ENCODE data around the gene SLC4A9. TPM values are rescaled to one million over a fixed set of nuclear protein-coding genes. Genes with fewer than 3 reads are reported as not detected.

SLC4A9 gene
- total and polyA plus RNA-seq, 2 experiments from 2014 or later = 0.07 to 0.53 TPM

DNA sequence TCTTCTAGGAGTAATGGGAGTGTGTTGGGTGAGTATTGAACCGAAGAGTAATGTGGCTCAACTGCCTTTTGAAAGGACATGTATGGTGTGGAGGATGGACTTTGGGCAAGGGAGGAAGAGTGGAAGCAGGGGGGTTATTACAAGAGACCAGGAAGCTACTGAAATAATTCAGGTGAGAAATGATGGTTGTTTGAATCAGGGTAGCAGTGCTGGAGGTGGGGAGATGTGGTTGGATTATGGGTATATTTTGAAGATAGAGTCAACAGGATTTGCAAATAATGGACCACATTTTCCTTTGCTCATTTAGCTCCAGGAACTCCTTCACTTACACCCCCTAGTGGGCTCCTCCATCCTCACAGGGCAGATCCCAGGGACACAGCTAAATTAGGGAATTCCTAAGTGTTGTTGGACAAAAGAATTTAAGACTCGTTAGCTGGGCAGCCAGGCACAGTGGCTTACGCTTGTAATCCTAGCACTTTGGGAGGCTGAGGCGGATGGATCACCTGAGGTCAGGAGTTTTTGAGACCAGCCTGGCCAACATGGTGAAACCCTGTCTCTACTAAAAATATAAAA is 1.2 kb upstream of the SLC4A9 start:
- Histone ChIP-seq H2AFZ (no peak overlapping the region), H4K20me1 (ENCODE audit: insufficient read depth, poor library complexity, severe bottlenecking) (no peaks in the 10 kb centered on the region), H3K9me2 (replicated peaks; ENCODE audit: insufficient read depth) (no peaks in the 10 kb centered on the region), H3K27ac (no peak overlapping the region), H3K79me2 (no peaks in the 10 kb centered on the region), H3K27me3 (no peaks in the 10 kb centered on the region), H3K36me3 (replicated peaks; ENCODE audit: insufficient read depth, low read depth) (no peaks in the 10 kb centered on the region), H3K4me1 (ENCODE audit: insufficient read depth) (no peaks in the 10 kb centered on the region), H3K4me2 (no peak overlapping the region), H3K4me3 (no peak overlapping the region), H3K9me3 (ENCODE audit: low read depth) (no peaks in the 10 kb centered on the region)
- no peak for DNase-seq (ENCODE audit: low spot score)
- TF ChIP-seq, protein P1, sequence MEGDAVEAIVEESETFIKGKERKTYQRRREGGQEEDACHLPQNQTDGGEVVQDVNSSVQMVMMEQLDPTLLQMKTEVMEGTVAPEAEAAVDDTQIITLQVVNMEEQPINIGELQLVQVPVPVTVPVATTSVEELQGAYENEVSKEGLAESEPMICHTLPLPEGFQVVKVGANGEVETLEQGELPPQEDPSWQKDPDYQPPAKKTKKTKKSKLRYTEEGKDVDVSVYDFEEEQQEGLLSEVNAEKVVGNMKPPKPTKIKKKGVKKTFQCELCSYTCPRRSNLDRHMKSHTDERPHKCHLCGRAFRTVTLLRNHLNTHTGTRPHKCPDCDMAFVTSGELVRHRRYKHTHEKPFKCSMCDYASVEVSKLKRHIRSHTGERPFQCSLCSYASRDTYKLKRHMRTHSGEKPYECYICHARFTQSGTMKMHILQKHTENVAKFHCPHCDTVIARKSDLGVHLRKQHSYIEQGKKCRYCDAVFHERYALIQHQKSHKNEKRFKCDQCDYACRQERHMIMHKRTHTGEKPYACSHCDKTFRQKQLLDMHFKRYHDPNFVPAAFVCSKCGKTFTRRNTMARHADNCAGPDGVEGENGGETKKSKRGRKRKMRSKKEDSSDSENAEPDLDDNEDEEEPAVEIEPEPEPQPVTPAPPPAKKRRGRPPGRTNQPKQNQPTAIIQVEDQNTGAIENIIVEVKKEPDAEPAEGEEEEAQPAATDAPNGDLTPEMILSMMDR (IDR thresholded peaks at IDR 0.05; ENCODE audit: poor library complexity) = peak; percentile 33
- no peak for TF ChIP-seq EZH2phosphoT487 (IDR thresholded peaks at IDR 0.05; ENCODE audit: low read depth, severe bottlenecking, unreplicated experiment)
- 74% methylated on average over 4 of the region's 4 CpGs for WGBS (ENCODE audit: low lambda C conversion rate, missing lambda C conversion rate)

DNA sequence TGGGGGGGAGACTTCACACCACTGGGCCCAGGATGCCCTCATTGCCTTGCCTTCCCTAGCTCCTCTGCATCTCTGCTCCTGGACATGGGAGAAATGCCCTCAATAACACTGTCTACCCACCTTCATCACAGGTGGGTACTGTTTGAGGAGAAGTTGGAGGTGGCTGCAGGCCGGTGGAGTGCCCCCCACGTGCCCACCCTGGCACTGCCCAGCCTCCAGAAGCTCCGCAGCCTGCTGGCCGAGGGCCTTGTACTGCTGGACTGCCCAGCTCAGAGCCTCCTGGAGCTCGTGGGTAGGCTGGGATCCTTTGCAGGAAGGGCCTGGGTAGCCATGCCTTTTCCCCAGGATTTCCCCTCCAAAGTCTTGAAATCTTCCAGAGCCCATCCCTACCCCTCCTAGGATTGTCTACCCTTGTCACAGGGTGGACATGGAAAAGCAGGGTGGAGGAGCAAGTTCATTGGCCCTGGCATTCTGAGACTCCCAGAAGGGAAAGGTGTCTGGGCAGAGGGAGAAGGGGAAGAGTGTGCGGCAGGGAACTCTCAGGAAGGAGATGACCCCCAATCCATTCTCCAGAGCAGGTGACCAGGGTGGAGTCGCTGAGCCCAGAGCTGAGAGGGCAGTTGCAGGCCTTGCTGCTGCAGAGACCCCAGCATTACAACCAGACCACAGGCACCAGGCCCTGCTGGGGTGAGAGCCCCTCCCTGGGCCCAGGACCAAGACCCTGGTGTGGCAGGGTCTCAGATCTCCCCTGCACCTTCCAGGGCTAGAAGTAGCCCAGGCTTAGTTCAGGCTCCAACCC is 886 bp downstream of the SLC4A9 start:
- Histone ChIP-seq H3K4me2 (no peak overlapping the region), H3K9me2 (replicated peaks; ENCODE audit: insufficient read depth) (no peaks in the 10 kb centered on the region), H3K79me2 (no peaks in the 10 kb centered on the region), H3K9me3 (ENCODE audit: low read depth) (no peaks in the 10 kb centered on the region), H3K4me1 (ENCODE audit: insufficient read depth) (no peaks in the 10 kb centered on the region), H2AFZ (no peak overlapping the region), H3K4me3 (no peak overlapping the region), H4K20me1 (ENCODE audit: insufficient read depth, poor library complexity, severe bottlenecking) (no peaks in the 10 kb centered on the region), H3K27ac (no peak overlapping the region), H3K36me3 (replicated peaks; ENCODE audit: insufficient read depth, low read depth) (no peaks in the 10 kb centered on the region), H3K27me3 (no peaks in the 10 kb centered on the region)
- no peak for DNase-seq (ENCODE audit: low spot score)
- TF ChIP-seq EZH2phosphoT487 (IDR thresholded peaks at IDR 0.05; ENCODE audit: low read depth, severe bottlenecking, unreplicated experiment) (no peak), EZH2 (IDR thresholded peaks at IDR 0.05; ENCODE audit: borderline replicate concordance) (no peak)
- TF ChIP-seq, protein P1 (IDR thresholded peaks at IDR 0.05; ENCODE audit: poor library complexity) = no peak
- 86% methylated on average over 7 of the region's 7 CpGs for WGBS (ENCODE audit: low lambda C conversion rate, missing lambda C conversion rate)

DNA sequence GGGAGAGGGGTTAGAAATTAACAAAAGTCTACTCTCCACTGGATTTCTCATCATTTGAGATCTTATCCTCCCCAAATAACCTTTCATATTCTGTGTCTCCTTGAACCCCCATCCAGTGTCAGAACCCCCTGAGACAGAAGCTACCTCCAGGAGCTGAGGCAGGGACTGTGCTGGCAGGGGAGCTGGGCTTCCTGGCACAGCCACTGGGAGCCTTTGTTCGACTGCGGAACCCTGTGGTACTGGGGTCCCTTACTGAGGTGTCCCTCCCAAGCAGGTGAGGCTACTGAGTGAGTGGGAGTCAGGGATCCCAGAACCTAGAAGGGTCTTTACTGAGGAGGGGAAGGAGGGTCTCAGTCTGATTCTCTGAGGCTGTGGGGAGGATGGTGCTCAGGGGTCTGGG is 1.9 kb downstream of the SLC4A9 start:
- H3K79me2 ChIP-seq = no peaks in the 10 kb centered on the region
- DNase-seq (ENCODE audit: low spot score) = no peak
- no peaks in the 10 kb centered on the region for H3K4me1 ChIP-seq (ENCODE audit: insufficient read depth)
- no peak overlapping the region for H3K4me2 ChIP-seq
- TF ChIP-seq EZH2 (IDR thresholded peaks at IDR 0.05; ENCODE audit: borderline replicate concordance) (no peak), EZH2phosphoT487 (IDR thresholded peaks at IDR 0.05; ENCODE audit: low read depth, severe bottlenecking, unreplicated experiment) (no peak)
- TF ChIP-seq, protein P1 (IDR thresholded peaks at IDR 0.05; ENCODE audit: poor library complexity) = no peak
- no peak overlapping the region for H3K4me3 ChIP-seq
- WGBS (ENCODE audit: low lambda C conversion rate, missing lambda C conversion rate) = 95% methylated on average over 2 of the region's 2 CpGs
- H3K27me3 ChIP-seq = no peaks in the 10 kb centered on the region
- H3K9me2 ChIP-seq (replicated peaks; ENCODE audit: insufficient read depth) = no peaks in the 10 kb centered on the region
- H3K36me3 ChIP-seq (replicated peaks; ENCODE audit: insufficient read depth, low read depth) = no peaks in the 10 kb centered on the region
- no peak overlapping the region for H2AFZ ChIP-seq
- no peaks in the 10 kb centered on the region for H3K9me3 ChIP-seq (ENCODE audit: low read depth)
- H3K27ac ChIP-seq = no peak overlapping the region
- no peaks in the 10 kb centered on the region for H4K20me1 ChIP-seq (ENCODE audit: insufficient read depth, poor library complexity, severe bottlenecking)

All from hepatocyte (in vitro differentiated cells).